Subcutaneous adipose tissue (tissue), 4 donors: Measurements from ENCODE around the gene TCTN3. TPM values are rescaled to one million over a fixed set of nuclear protein-coding genes. Genes with fewer than 3 reads are reported as not detected.

Experiments
- total RNA-seq, 4 donors: library from RNA; depleted of rRNA; stranded (reverse); fragments of >200 nt; gene quantifications; one replicate each; pipeline ENCODE4 v1.1.0, GENCODE V29; 2016
- TF ChIP-seq, protein P1 (sequence below): fragments of 450-650 bp; IDR thresholded peaks from one replicate; pipeline ENCODE4 v1.5.1; 2016; ENCODE audit warnings: low read depth, mild to moderate bottlenecking, control low read depth, antibody characterized with exemption, moderate library complexity

Gene TCTN3
- total RNA-seq, 4 donors from 2014 or later: 16.0 to 27.6 (median 17.7) TPM

DNA sequence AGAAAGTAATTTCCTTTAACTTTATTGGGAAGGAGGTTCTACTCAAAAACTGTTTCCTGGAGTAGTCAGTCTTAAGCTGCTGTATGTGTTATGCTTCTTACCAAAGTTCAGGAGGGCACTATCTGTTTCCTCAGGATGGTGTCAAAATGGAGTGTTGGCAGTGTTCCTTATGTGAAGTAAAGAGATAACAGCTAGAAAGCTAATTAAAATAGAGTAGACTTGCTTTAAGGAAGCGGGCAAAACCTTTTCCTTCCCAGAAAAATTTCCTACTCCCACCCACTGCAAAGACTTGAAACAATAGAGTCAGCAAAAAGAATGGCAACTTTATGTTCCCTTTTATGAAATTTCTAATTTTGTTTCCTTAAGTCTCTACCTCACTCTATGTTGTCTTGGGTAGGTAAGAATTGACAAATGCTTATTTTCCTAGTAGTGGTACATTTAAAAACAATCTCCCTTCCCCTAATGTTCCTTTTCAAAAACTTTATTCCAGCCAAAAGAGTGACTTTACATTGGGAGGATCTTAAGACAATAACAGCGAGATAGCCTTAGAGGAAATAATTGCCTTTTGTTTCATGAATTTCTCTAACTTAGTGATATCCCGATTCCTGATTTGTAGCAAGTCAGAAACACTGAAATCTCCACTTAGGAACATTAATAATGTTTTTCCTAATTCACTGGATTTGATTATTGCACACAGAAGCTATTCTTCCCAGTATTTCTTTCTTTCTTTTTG is 35.8 kb upstream of the TCTN3 start:
- TF ChIP-seq, protein P1, sequence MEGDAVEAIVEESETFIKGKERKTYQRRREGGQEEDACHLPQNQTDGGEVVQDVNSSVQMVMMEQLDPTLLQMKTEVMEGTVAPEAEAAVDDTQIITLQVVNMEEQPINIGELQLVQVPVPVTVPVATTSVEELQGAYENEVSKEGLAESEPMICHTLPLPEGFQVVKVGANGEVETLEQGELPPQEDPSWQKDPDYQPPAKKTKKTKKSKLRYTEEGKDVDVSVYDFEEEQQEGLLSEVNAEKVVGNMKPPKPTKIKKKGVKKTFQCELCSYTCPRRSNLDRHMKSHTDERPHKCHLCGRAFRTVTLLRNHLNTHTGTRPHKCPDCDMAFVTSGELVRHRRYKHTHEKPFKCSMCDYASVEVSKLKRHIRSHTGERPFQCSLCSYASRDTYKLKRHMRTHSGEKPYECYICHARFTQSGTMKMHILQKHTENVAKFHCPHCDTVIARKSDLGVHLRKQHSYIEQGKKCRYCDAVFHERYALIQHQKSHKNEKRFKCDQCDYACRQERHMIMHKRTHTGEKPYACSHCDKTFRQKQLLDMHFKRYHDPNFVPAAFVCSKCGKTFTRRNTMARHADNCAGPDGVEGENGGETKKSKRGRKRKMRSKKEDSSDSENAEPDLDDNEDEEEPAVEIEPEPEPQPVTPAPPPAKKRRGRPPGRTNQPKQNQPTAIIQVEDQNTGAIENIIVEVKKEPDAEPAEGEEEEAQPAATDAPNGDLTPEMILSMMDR: no peak

DNA sequence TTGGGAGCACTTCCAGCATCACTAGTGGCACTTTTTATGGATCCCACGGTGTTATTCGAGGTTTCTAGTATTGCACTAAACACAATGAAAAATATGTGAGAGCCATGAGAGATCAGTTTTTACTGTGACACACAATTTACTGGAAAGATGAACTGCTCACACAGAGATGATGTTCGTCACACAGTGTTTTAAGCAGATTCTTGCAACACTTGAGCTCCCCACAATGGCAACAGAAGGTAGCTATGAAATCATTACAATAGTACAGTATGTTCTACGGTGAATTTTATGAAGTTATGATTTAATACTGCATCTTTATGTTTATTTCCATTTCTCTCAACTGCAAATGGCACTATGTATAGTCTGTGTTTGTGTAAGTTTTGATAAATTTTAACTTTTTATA is 34.8 kb upstream of the TCTN3 start:
- TF ChIP-seq, protein P1: no peak

DNA sequence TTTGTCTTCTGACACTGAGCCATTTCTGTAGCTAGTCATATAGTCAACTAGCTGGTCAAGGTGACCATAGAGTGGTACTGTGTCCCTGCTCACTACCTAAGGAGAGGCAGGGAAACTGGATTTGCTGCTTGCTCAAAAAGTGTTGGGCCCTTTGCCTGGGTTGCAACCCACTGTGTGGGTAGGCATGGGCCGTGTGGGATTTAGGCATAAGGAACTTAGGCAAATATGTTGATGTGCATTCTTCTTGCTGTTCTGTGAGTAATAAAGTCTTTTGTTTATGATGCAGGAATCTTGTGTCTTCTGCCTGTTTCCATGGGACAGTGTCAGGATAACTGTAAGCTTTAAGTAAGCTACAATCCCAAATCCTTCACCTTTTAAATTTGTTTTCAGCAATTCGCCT is 23.1 kb upstream of the TCTN3 start:
- TF ChIP-seq, protein P1: no peak

DNA sequence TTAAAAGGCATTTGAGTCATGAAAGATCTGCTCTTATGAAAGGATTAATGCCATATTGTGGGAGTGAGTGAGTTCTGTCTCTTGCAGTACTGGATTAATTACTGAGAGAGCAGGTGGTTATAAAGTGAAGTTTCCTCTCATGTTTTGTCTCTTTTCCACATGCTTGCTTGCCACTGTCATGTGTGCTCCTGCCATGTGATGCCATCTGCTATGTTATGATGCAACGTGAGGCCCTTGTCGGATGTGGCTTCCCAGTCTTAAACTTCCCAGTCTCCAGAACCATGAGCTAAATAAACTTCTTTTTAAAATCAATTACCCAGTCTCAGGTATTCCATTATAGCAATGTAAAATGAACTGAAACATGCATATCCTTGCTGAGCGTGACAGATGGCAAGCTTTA is 22.7 kb upstream of the TCTN3 start:
- TF ChIP-seq, protein P1: no peak

DNA sequence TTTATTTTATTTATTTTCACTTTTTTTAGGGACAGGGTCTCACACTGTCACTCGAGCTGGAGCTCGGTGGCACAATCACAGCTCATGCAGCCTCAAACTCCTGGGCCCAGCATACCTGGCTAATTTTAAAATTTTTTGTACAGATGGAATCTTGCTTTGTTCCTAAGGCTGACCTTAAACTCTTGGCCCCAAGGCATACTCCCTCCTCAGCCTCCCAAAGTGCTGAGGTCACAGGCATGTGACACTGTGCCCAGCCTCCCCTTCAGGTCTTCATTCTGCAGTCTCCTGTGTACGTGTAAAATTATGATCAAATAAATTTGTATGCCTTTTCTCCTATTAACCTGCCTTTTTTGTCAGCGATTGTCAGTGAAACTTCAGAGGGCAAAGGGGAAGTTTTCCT is 17.8 kb upstream of the TCTN3 start:
- TF ChIP-seq, protein P1: no peak

DNA sequence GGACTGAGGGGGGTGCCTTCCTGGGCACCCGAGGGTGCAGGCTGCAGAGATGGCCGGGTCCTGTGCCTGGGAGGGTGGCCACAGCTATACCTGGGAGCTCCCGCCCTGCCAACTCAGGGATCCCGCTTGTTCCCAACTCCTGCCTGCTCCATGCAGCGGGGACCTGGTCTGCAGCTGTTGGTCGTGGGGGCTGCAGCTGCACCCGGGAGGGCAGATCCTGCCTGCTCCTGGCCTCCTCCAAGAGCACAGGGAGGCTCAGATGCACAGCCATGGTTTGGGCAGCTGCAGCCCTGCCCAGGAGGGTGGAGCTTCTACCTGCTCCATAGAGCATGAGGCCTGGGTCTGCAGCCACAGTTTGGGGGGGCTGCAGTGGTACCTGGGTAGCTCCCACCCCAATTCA is 13.3 kb upstream of the TCTN3 start:
- TF ChIP-seq, protein P1: no peak

DNA sequence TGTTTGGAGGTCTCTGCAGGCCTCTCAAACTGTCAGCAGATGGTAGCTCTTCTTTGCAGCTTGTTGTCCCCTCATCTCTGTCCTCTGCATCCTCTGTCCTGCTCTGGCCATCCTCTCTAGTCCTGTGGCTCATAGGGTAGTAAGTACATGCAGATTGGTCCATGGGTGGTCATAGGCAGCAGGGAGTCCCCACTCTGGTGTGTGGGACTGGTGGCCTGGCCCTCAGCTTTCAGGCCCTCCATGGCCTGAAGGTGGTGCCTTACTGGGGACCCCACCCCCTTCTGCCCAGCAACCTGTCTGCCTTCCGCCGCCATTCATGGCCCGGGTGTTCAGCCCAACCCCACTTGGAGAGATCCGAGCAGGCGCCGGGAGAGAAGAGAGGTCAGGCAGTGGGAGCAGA is 12.8 kb upstream of the TCTN3 start:
- TF ChIP-seq, protein P1: no peak
